ENCODE results near the gene GLI3.

DNA sequence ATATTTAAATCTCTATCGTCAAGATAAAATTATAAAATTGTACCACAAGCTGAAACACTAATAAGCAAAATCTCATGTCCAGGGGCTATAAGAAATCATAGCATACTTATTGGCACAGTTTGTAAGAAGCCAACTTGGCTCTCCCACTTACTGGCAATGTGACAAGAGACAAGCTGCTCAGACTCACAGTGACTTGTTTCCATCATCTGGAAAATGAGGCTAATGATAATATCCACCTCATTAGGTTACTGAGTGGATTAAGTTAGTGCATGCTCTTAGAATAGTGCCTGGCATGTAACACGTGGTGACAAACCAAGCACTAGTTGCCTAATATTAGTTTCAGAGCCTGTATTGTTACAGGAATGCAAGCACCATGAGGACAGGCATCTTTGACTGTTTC, 234.4 kb downstream of the GLI3 start:
- TF ChIP-seq, protein P1, sequence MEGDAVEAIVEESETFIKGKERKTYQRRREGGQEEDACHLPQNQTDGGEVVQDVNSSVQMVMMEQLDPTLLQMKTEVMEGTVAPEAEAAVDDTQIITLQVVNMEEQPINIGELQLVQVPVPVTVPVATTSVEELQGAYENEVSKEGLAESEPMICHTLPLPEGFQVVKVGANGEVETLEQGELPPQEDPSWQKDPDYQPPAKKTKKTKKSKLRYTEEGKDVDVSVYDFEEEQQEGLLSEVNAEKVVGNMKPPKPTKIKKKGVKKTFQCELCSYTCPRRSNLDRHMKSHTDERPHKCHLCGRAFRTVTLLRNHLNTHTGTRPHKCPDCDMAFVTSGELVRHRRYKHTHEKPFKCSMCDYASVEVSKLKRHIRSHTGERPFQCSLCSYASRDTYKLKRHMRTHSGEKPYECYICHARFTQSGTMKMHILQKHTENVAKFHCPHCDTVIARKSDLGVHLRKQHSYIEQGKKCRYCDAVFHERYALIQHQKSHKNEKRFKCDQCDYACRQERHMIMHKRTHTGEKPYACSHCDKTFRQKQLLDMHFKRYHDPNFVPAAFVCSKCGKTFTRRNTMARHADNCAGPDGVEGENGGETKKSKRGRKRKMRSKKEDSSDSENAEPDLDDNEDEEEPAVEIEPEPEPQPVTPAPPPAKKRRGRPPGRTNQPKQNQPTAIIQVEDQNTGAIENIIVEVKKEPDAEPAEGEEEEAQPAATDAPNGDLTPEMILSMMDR (IDR thresholded peaks at IDR 0.05; ENCODE audit: low read depth, low read length), result no peak
- no peak for TF ChIP-seq EZH2phosphoT487 (IDR thresholded peaks at IDR 0.05; ENCODE audit: low read depth)

Data from OCI-LY3 (cell line).